ENCODE data around the gene SLC12A7.

The SLC12A7 gene

GRCh38 chr5:1017056-1017455, 94.8 kb downstream of the SLC12A7 start:
- H3K9me3 ChIP-seq (ENCODE audit: control insufficient read depth, insufficient read depth, low read length) = no peaks in the 10 kb centered on the region
- peaks cover 4% of the 10 kb centered on the region; the same call in 1 of the 2 replicates for H3K4me1 ChIP-seq (ENCODE audit: control insufficient read depth, insufficient read depth, low read length)
- H3K4me3 ChIP-seq (ENCODE audit: low read depth, low read length) = no peak overlapping the region
- H3K27me3 ChIP-seq (ENCODE audit: control insufficient read depth, insufficient read depth, low read length) = no peaks in the 10 kb centered on the region
- H3K9ac ChIP-seq (ENCODE audit: low read depth, low read length) = no peak overlapping the region
- H3K36me3 ChIP-seq (ENCODE audit: control insufficient read depth, insufficient read depth, low read length) = no peaks in the 10 kb centered on the region
- no peak overlapping the region for H3K27ac ChIP-seq (ENCODE audit: low read depth, low read length)

- Histone ChIP-seq H3K4me1 (ENCODE audit: control insufficient read depth, insufficient read depth, low read length) (peaks cover 2% of the 10 kb centered on the region; the same call in 1 of the 2 replicates), H3K36me3 (ENCODE audit: control insufficient read depth, insufficient read depth, low read length) (no peaks in the 10 kb centered on the region), H3K27ac (ENCODE audit: low read depth, low read length) (no peak overlapping the region), H3K27me3 (ENCODE audit: control insufficient read depth, insufficient read depth, low read length) (no peaks in the 10 kb centered on the region), H3K4me3 (ENCODE audit: low read depth, low read length) (no peak overlapping the region), H3K9me3 (ENCODE audit: control insufficient read depth, insufficient read depth, low read length) (no peaks in the 10 kb centered on the region), H3K9ac (ENCODE audit: low read depth, low read length) (no peak overlapping the region)
These were observed 95.4 kb downstream of the SLC12A7 start for GRCh38 chr5:1016476-1016875.

GRCh38 chr5:1016036-1016435, 95.8 kb downstream of the SLC12A7 start:
- Histone ChIP-seq H3K4me1 (ENCODE audit: control insufficient read depth, insufficient read depth, low read length) (peaks cover under 1% of the 10 kb centered on the region; the same call in 1 of the 2 replicates), H3K4me3 (ENCODE audit: low read depth, low read length) (no peak overlapping the region), H3K36me3 (ENCODE audit: control insufficient read depth, insufficient read depth, low read length) (no peaks in the 10 kb centered on the region), H3K9me3 (ENCODE audit: control insufficient read depth, insufficient read depth, low read length) (no peaks in the 10 kb centered on the region), H3K27me3 (ENCODE audit: control insufficient read depth, insufficient read depth, low read length) (no peaks in the 10 kb centered on the region), H3K27ac (ENCODE audit: low read depth, low read length) (no peak overlapping the region), H3K9ac (ENCODE audit: low read depth, low read length) (no peak overlapping the region)

- H3K27me3 ChIP-seq (ENCODE audit: control insufficient read depth, insufficient read depth, low read length) = peaks cover 3% of the 10 kb centered on the region
- peaks cover 6% of the 10 kb centered on the region; the same call in 1 of the 2 replicates for H3K4me1 ChIP-seq (ENCODE audit: control insufficient read depth, insufficient read depth, low read length)
- H3K9me3 ChIP-seq (ENCODE audit: control insufficient read depth, insufficient read depth, low read length) = no peaks in the 10 kb centered on the region
- H3K27ac ChIP-seq (ENCODE audit: low read depth, low read length) = no peak overlapping the region
- no peak overlapping the region for H3K4me3 ChIP-seq (ENCODE audit: low read depth, low read length)
- no peaks in the 10 kb centered on the region for H3K36me3 ChIP-seq (ENCODE audit: control insufficient read depth, insufficient read depth, low read length)
- no peak overlapping the region for H3K9ac ChIP-seq (ENCODE audit: low read depth, low read length)
These were observed 96.4 kb downstream of the SLC12A7 start for GRCh38 chr5:1015507-1015906.

GRCh38 chr5:1014781-1015221, 97.1 kb downstream of the SLC12A7 start:
- no peaks in the 10 kb centered on the region for H3K36me3 ChIP-seq (ENCODE audit: control insufficient read depth, insufficient read depth, low read length)
- no peaks in the 10 kb centered on the region for H3K9me3 ChIP-seq (ENCODE audit: control insufficient read depth, insufficient read depth, low read length)
- peaks cover 10% of the 10 kb centered on the region for H3K27me3 ChIP-seq (ENCODE audit: control insufficient read depth, insufficient read depth, low read length)
- no peak overlapping the region for H3K27ac ChIP-seq (ENCODE audit: low read depth, low read length)
- H3K4me3 ChIP-seq (ENCODE audit: low read depth, low read length) = no peak overlapping the region
- H3K9ac ChIP-seq (ENCODE audit: low read depth, low read length) = no peak overlapping the region
- H3K4me1 ChIP-seq (ENCODE audit: control insufficient read depth, insufficient read depth, low read length) = peaks cover 7% of the 10 kb centered on the region; the same call in 1 of the 2 replicates

- H3K9me3 ChIP-seq (ENCODE audit: control insufficient read depth, insufficient read depth, low read length) = no peaks in the 10 kb centered on the region
- no peaks in the 10 kb centered on the region for H3K36me3 ChIP-seq (ENCODE audit: control insufficient read depth, insufficient read depth, low read length)
- H3K27me3 ChIP-seq (ENCODE audit: control insufficient read depth, insufficient read depth, low read length) = peaks cover 15% of the 10 kb centered on the region
- H3K27ac ChIP-seq (ENCODE audit: low read depth, low read length) = no peak overlapping the region
- H3K9ac ChIP-seq (ENCODE audit: low read depth, low read length) = no peak overlapping the region
- no peak overlapping the region for H3K4me3 ChIP-seq (ENCODE audit: low read depth, low read length)
- peaks cover 7% of the 10 kb centered on the region; the same call in 1 of the 2 replicates for H3K4me1 ChIP-seq (ENCODE audit: control insufficient read depth, insufficient read depth, low read length)
These were observed 97.5 kb downstream of the SLC12A7 start for GRCh38 chr5:1014346-1014745.

GRCh38 chr5:1013948-1014301, 97.9 kb downstream of the SLC12A7 start:
- no peak overlapping the region for H3K4me3 ChIP-seq (ENCODE audit: low read depth, low read length)
- H3K27me3 ChIP-seq (ENCODE audit: control insufficient read depth, insufficient read depth, low read length) = peaks cover 18% of the 10 kb centered on the region
- H3K9ac ChIP-seq (ENCODE audit: low read depth, low read length) = no peak overlapping the region
- peaks cover 7% of the 10 kb centered on the region; the same call in 1 of the 2 replicates for H3K4me1 ChIP-seq (ENCODE audit: control insufficient read depth, insufficient read depth, low read length)
- H3K9me3 ChIP-seq (ENCODE audit: control insufficient read depth, insufficient read depth, low read length) = no peaks in the 10 kb centered on the region
- no peaks in the 10 kb centered on the region for H3K36me3 ChIP-seq (ENCODE audit: control insufficient read depth, insufficient read depth, low read length)
- no peak overlapping the region for H3K27ac ChIP-seq (ENCODE audit: low read depth, low read length)

GRCh38 chr5:1013238-1013947, 98.5 kb downstream of the SLC12A7 start:
- Histone ChIP-seq H3K36me3 (ENCODE audit: control insufficient read depth, insufficient read depth, low read length) (no peaks in the 10 kb centered on the region), H3K9me3 (ENCODE audit: control insufficient read depth, insufficient read depth, low read length) (no peaks in the 10 kb centered on the region), H3K27me3 (ENCODE audit: control insufficient read depth, insufficient read depth, low read length) (peaks cover 18% of the 10 kb centered on the region), H3K9ac (ENCODE audit: low read depth, low read length) (no peak overlapping the region), H3K4me1 (ENCODE audit: control insufficient read depth, insufficient read depth, low read length) (peaks cover 7% of the 10 kb centered on the region; the same call in 1 of the 2 replicates), H3K4me3 (ENCODE audit: low read depth, low read length) (no peak overlapping the region), H3K27ac (ENCODE audit: low read depth, low read length) (no peak overlapping the region)

- peaks cover 22% of the 10 kb centered on the region for H3K27me3 ChIP-seq (ENCODE audit: control insufficient read depth, insufficient read depth, low read length)
- no peaks in the 10 kb centered on the region for H3K36me3 ChIP-seq (ENCODE audit: control insufficient read depth, insufficient read depth, low read length)
- H3K4me3 ChIP-seq (ENCODE audit: low read depth, low read length) = no peak overlapping the region
- no peak overlapping the region for H3K9ac ChIP-seq (ENCODE audit: low read depth, low read length)
- no peak overlapping the region for H3K27ac ChIP-seq (ENCODE audit: low read depth, low read length)
- H3K4me1 ChIP-seq (ENCODE audit: control insufficient read depth, insufficient read depth, low read length) = peaks cover 7% of the 10 kb centered on the region
- H3K9me3 ChIP-seq (ENCODE audit: control insufficient read depth, insufficient read depth, low read length) = no peaks in the 10 kb centered on the region
These were observed 99.0 kb downstream of the SLC12A7 start for GRCh38 chr5:1012900-1013237.

- H3K4me1 ChIP-seq (ENCODE audit: control insufficient read depth, insufficient read depth, low read length) = peaks cover 7% of the 10 kb centered on the region
- H3K9ac ChIP-seq (ENCODE audit: low read depth, low read length) = no peak overlapping the region
- no peaks in the 10 kb centered on the region for H3K9me3 ChIP-seq (ENCODE audit: control insufficient read depth, insufficient read depth, low read length)
- no peak overlapping the region for H3K27ac ChIP-seq (ENCODE audit: low read depth, low read length)
- no peaks in the 10 kb centered on the region for H3K36me3 ChIP-seq (ENCODE audit: control insufficient read depth, insufficient read depth, low read length)
- peaks cover 26% of the 10 kb centered on the region for H3K27me3 ChIP-seq (ENCODE audit: control insufficient read depth, insufficient read depth, low read length)
- H3K4me3 ChIP-seq (ENCODE audit: low read depth, low read length) = no peak overlapping the region
These were observed 99.5 kb downstream of the SLC12A7 start for GRCh38 chr5:1012313-1012841.

GRCh38 chr5:1011741-1012312, 100.0 kb downstream of the SLC12A7 start:
- Histone ChIP-seq H3K9ac (ENCODE audit: low read depth, low read length) (no peak overlapping the region), H3K27me3 (ENCODE audit: control insufficient read depth, insufficient read depth, low read length) (peaks cover 31% of the 10 kb centered on the region), H3K4me1 (ENCODE audit: control insufficient read depth, insufficient read depth, low read length) (peaks cover 7% of the 10 kb centered on the region), H3K27ac (ENCODE audit: low read depth, low read length) (no peak overlapping the region), H3K36me3 (ENCODE audit: control insufficient read depth, insufficient read depth, low read length) (no peaks in the 10 kb centered on the region), H3K4me3 (ENCODE audit: low read depth, low read length) (no peak overlapping the region), H3K9me3 (ENCODE audit: control insufficient read depth, insufficient read depth, low read length) (no peaks in the 10 kb centered on the region)

All from HUES48 (cell line).